Measurements from ENCODE around the gene B4GAT1.

- no peak for TF ChIP-seq POLR2AphosphoS5 (IDR thresholded peaks at IDR 0.05; ENCODE audit: low read depth, low read length)
- no peak for TF ChIP-seq POLR2A (IDR thresholded peaks at IDR 0.05; ENCODE audit: low read depth, low read length)
- no peak for TF ChIP-seq SPI1 (IDR thresholded peaks at IDR 0.05; ENCODE audit: low read depth, low read length)
- no peak for TF ChIP-seq TAF1 (IDR thresholded peaks at IDR 0.05; ENCODE audit: low read depth, low read length)
These were observed 21.1 kb upstream of the B4GAT1 start for GRCh38 chr11:66368484-66368883.
